ENCODE measurements around the gene STRBP. TPM values are rescaled to one million over a fixed set of nuclear protein-coding genes. Genes with fewer than 3 reads are reported as not detected.

The STRBP gene
- total and polyA plus RNA-seq, 2 of the 8 experiments (the other 6 are each of a cell fraction or from before 2014, with no cell fraction given) = 29.7 to 105 TPM

DNA sequence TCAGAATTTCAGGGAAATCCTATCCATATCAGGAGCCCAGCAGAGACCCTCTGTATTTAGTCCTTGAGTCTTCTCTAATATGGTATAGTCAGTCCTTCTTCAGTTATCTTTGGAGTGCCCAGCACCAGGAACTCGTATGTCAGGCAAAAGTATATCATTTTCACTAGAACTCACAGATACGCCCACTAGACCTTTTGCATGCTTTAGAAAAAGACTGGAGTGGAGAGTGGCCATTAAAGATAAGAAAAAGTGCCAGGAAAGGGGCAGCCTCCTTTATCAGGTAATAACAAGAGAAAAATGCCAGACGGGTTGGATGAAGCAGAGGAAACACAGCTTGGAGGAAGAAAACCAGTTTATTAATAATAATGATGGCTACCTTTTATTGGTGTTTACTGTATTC lies 171.4 kb downstream of the STRBP start:
- H4K20me1 ChIP-seq (replicated peaks in 1 of 2; ENCODE audit: control insufficient read depth in 1 of 2, insufficient read depth in 2 of 2, low read length in 2 of 2) = no peaks in the 10 kb centered on the region
- no peak overlapping the region for H3K56ac ChIP-seq (replicated peaks; ENCODE audit: insufficient read length, low read depth, low read length)
- no peak overlapping the region for H3K4me3 ChIP-seq (ENCODE audit: extremely low read depth in 1 of 4, insufficient read depth in 2 of 4, low read depth in 3 of 4, low read length in 4 of 4)
- no peak overlapping the region for H4K5ac ChIP-seq (ENCODE audit: insufficient read length, low read depth, low read length)
- no peaks in the 10 kb centered on the region for H3K79me1 ChIP-seq (ENCODE audit: low read depth, low read length)
- no peak overlapping the region for H3K4ac ChIP-seq (replicated peaks; ENCODE audit: insufficient read length, low read depth, low read length)
- no peak overlapping the region for H3K27ac ChIP-seq (ENCODE audit: low read depth, low read length)
- H3K36me3 ChIP-seq (ENCODE audit: control insufficient read depth in 2 of 4, insufficient read depth in 4 of 4, low read length in 3 of 4) = peaks cover 9 to 67% (median 33%) of the 10 kb centered on the region in 4 experiments; a peak in 7 of 8 replicates
- FAIRE-seq (no peak), DNase-seq (ENCODE audit: low read depth in 1 of 2, low spot score in 2 of 2) (no peak)
- H3K14ac ChIP-seq (ENCODE audit: insufficient read length) = no peak overlapping the region
- WGBS, 2 experiments (ENCODE audit: extremely low coverage in 1 of 2, insufficient coverage in 1 of 2, insufficient read length in 1 of 2, insufficient replicate concordance in 2 of 2, low coverage in 1 of 2, low lambda C conversion rate in 2 of 2, missing lambda C conversion rate in 1 of 2) = 57% methylated on average over 3 of the region's 3 CpGs; no CpG with 5 or more reads in 1 of the 2 experiments
- H3K4me1 ChIP-seq (replicated peaks in 1 of 4; ENCODE audit: control insufficient read depth in 3 of 4, insufficient read depth in 4 of 4, low read length in 3 of 4) = peaks cover 0 to 12% (median 10%) of the 10 kb centered on the region in 4 experiments; a peak in 5 of 7 replicates
- H2BK12ac ChIP-seq (ENCODE audit: low read depth, low read length) = no peak overlapping the region
- no peak overlapping the region for H3K9ac ChIP-seq (replicated peaks in 1 of 4; ENCODE audit: extremely low read depth in 1 of 4, low read depth in 3 of 4, low read length in 3 of 4)
- no peak overlapping the region for H3K4me2 ChIP-seq (ENCODE audit: insufficient read depth in 1 of 2, low read depth in 2 of 2, low read length in 2 of 2)
- no peak overlapping the region for H2BK120ac ChIP-seq (replicated peaks; ENCODE audit: low read depth, low read length)
- no peaks in the 10 kb centered on the region for H3K27me3 ChIP-seq (replicated peaks in 1 of 4; ENCODE audit: control insufficient read depth in 3 of 4, extremely low read depth in 1 of 4, insufficient read depth in 3 of 4, low read length in 3 of 4)
- 0 out of 2 replicates have a peak overlapping the region, but pooled peaks have one; percentile 13 for H3K18ac ChIP-seq (ENCODE audit: extremely low read depth, low read length)
- ChIA-PET CTCF (ENCODE audit: partially characterized antibody) (interaction anchor here (1.0 to 2.7 kb wide), 3 partner anchors 14 to 135 kb away, joined by 4 to 10 read pairs (median 6); no protein-coding TSS in a partner anchor), POLR2A (ENCODE audit: partially characterized antibody) (interaction anchor here (0.9 kb wide), 1 partner anchor 184 kb away, joined by 5 read pairs; no protein-coding TSS in a partner anchor)
- no peak overlapping the region for H2AK5ac ChIP-seq (ENCODE audit: low read depth, low read length)
- H4K8ac ChIP-seq (ENCODE audit: extremely low read depth, insufficient read depth, low read length) = no peak overlapping the region
- no peak overlapping the region for H2BK20ac ChIP-seq (ENCODE audit: low read length)
- H3K79me2 ChIP-seq (ENCODE audit: control insufficient read depth in 1 of 2, insufficient read depth in 2 of 2, low read length in 2 of 2) = no peaks in the 10 kb centered on the region
- no peak overlapping the region for H2BK15ac ChIP-seq (ENCODE audit: low read length)
- no peak overlapping the region; the same call in 1 of the 2 replicates for H2BK5ac ChIP-seq (ENCODE audit: low read depth, low read length)
- H3K9me3 ChIP-seq (ENCODE audit: insufficient read depth in 2 of 2, low read depth in 1 of 2, low read length in 1 of 2) = no peaks in the 10 kb centered on the region
- H2AFZ ChIP-seq (ENCODE audit: low read length) = no peak overlapping the region
- H3K23ac ChIP-seq (ENCODE audit: insufficient read length) = no peak overlapping the region
- no peaks in the 10 kb centered on the region for H3K23me2 ChIP-seq (ENCODE audit: low read depth, low read length)
- no peak overlapping the region for H4K91ac ChIP-seq (replicated peaks; ENCODE audit: insufficient read length, low read length)
- TF ChIP-seq SP2 (IDR thresholded peaks at IDR 0.05; ENCODE audit: low read length) (no peak), BRCA1 (IDR thresholded peaks at IDR 0.05; ENCODE audit: low read depth, low read length) (no peak), CTBP2 (IDR thresholded peaks at IDR 0.05; ENCODE audit: borderline replicate concordance, insufficient read depth, insufficient read length, low read length) (no peak), JUND (IDR thresholded peaks at IDR 0.05; ENCODE audit: low read length) (no peak), SRF (IDR thresholded peaks at IDR 0.05; ENCODE audit: low read depth, low read length) (no peak), RFX5 (IDR thresholded peaks at IDR 0.05; ENCODE audit: borderline replicate concordance, low read depth, low read length) (no peak), PHF8 (conservative IDR thresholded peaks at IDR 0.05; ENCODE audit: low read depth, low read length) (no peak), SP1 (IDR thresholded peaks at IDR 0.05; ENCODE audit: low read depth, low read length) (no peak), EZH2 (IDR thresholded peaks at IDR 0.05; ENCODE audit: low read depth, low read length, severe bottlenecking) (no peak), ASH2L (IDR thresholded peaks at IDR 0.05; ENCODE audit: low read length) (no peak), RXRA (IDR thresholded peaks at IDR 0.05; ENCODE audit: insufficient read depth, low read depth, low read length) (no peak), KDM4A (IDR thresholded peaks at IDR 0.05; ENCODE audit: low read depth, low read length, severe bottlenecking) (no peak)
- TF ChIP-seq, protein P1, sequence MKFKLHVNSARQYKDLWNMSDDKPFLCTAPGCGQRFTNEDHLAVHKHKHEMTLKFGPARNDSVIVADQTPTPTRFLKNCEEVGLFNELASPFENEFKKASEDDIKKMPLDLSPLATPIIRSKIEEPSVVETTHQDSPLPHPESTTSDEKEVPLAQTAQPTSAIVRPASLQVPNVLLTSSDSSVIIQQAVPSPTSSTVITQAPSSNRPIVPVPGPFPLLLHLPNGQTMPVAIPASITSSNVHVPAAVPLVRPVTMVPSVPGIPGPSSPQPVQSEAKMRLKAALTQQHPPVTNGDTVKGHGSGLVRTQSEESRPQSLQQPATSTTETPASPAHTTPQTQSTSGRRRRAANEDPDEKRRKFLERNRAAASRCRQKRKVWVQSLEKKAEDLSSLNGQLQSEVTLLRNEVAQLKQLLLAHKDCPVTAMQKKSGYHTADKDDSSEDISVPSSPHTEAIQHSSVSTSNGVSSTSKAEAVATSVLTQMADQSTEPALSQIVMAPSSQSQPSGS (IDR thresholded peaks at IDR 0.05; ENCODE audit: low read length) = no peak

Data from H1 (cell line).